SU-DHL-6 (cell line): ENCODE measurements around the gene RPL18A.

Experiments used
- H2AFZ ChIP-seq: fragments of 200-600 bp; sonication (generic); 2 replicates; pipeline ENCODE4 v1.6.1; 2014; ENCODE audit warnings: low read depth, mild to moderate bottlenecking, moderate library complexity, mixed read lengths, antibody characterized with exemption, low read length; ENCODE audit not compliant: severe bottlenecking
- H3F3A ChIP-seq: fragments of 200-600 bp; shearing (Covaris generic); 2 replicates; pipeline ENCODE4 v1.6.0; 2016; ENCODE audit warnings: antibody characterized with exemption, mild to moderate bottlenecking; ENCODE audit not compliant: insufficient read depth
- H3K27ac ChIP-seq: fragments of 200-600 bp; sonication (generic); 2 replicates; pipeline ENCODE4 v1.5.1; 2016; ENCODE audit warnings: low read depth, mild to moderate bottlenecking, low read length, moderate library complexity, mixed read lengths
- H3K27me3 ChIP-seq: fragments of 200-600 bp; sonication (generic), shearing (Covaris generic); 2 replicates; pipeline ENCODE4 v1.6.0; 2014; ENCODE audit warnings: mild to moderate bottlenecking, low read length
- H3K36me3 ChIP-seq: fragments of 200-600 bp; sonication (generic); 2 replicates; pipeline ENCODE4 v1.6.1; 2014; ENCODE audit warnings: mild to moderate bottlenecking, low read length, mixed read lengths
- H3K4me2 ChIP-seq: fragments of 300-600, 200-600 bp; shearing (Covaris generic), sonication (generic); 2 replicates; pipeline ENCODE4 v1.6.0; 2014; ENCODE audit warnings: low read length, low read depth, mild to moderate bottlenecking; ENCODE audit not compliant: poor library complexity, severe bottlenecking
- H3K4me3 ChIP-seq: fragments of 200-600 bp; sonication (generic); 2 replicates; pipeline ENCODE4 v1.5.1; 2014; ENCODE audit warnings: antibody characterized with exemption, low read length, mild to moderate bottlenecking, mixed read lengths; ENCODE audit not compliant: insufficient read depth, poor library complexity, severe bottlenecking
- H3K79me2 ChIP-seq: fragments of 200-600 bp; sonication (generic); 2 replicates; pipeline ENCODE4 v1.6.1; 2014; ENCODE audit warnings: mild to moderate bottlenecking, low read length, moderate library complexity; ENCODE audit not compliant: insufficient read depth
- H3K9ac ChIP-seq: fragments of 200-600 bp; sonication (generic); 2 replicates; pipeline ENCODE4 v1.7.0; 2014; ENCODE audit warnings: mild to moderate bottlenecking, low read length
- H3K9me2 ChIP-seq: fragments of 200-600 bp; sonication (generic); replicated peaks from 2 replicates; pipeline ENCODE4 v1.6.1; 2014; ENCODE audit warnings: low read length; ENCODE audit not compliant: insufficient read depth
- H3K9me3 ChIP-seq: fragments of 200-600 bp; sonication (generic); 2 replicates; pipeline ENCODE4 v1.6.1; 2014; ENCODE audit warnings: low read length, mixed read lengths; ENCODE audit not compliant: insufficient read depth
- H4K20me1 ChIP-seq: fragments of 200-600 bp; sonication (generic); 2 replicates; pipeline ENCODE4 v1.6.1; 2014; ENCODE audit warnings: low read depth, mild to moderate bottlenecking, antibody characterized with exemption, low read length, moderate library complexity, mixed read lengths
- CTCF ChIP-seq: fragments of 200-600 bp; sonication (generic); IDR thresholded peaks from one replicate; pipeline ENCODE4 v1.5.1; 2017; ENCODE audit warnings: antibody characterized with exemption, mild to moderate bottlenecking, low read length, moderate library complexity; ENCODE audit not compliant: insufficient read depth, poor library complexity, severe bottlenecking
- EZH2phosphoT487 ChIP-seq: fragments of 200-600 bp; sonication (generic), shearing (Covaris generic); conservative IDR thresholded peaks from 2 replicates; pipeline ENCODE4 v1.6.1; 2018; ENCODE audit warnings: mild to moderate bottlenecking, antibody characterized with exemption, low read length, moderate library complexity, mixed read lengths

Gene RPL18A

DNA sequence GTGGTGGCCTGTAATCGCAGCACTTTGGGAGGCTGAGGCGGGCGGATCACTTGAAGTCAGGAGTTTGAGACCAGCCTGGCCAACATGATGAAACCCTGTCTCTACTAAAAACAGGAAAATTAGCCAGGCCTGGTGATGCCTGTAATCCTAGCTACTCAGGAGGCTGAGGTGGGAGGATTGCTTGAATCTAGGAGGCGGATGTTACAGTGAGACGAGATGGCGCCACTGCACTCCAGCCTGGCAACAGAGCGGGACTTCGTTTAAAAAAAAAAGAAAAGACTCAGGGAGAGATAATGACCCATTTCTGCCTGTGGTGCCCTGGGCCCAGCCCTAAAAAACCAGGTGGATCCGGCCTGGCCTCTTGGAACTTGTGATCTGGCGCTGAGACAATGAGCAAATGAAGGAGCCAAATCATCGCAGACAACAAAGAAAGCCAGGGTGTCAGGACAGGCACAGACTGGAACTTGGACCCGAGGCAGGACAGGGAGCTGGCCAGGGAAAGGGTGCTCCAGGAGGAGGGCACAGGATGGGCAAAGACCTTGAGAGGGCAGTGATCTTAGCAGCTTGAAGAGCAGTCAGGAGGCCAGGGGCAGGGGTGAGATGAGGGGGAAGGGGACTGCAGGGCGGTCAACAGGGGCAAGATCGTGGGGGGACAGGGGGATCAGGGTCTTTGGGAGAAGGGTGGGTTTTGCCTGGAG lies 11.0 kb upstream of the RPL18A start:
- Histone ChIP-seq H3K79me2 (no peaks in the 10 kb centered on the region), H3K27ac (no peak overlapping the region)

GRCh38 chr19:17854061-17854460 lies 5.6 kb upstream of the RPL18A start:
- Histone ChIP-seq H3K4me2 (no peak overlapping the region), H3K9ac (no peak overlapping the region), H3F3A (no peaks in the 10 kb centered on the region), H3K27ac (no peak overlapping the region), H3K36me3 (no peaks in the 10 kb centered on the region), H3K27me3 (no peaks in the 10 kb centered on the region), H3K79me2 (no peaks in the 10 kb centered on the region), H2AFZ (no peak overlapping the region), H3K9me3 (no peaks in the 10 kb centered on the region), H4K20me1 (no peaks in the 10 kb centered on the region), H3K9me2 (no peaks in the 10 kb centered on the region), H3K4me3 (no peak overlapping the region)
- TF ChIP-seq CTCF: no peak
- TF ChIP-seq EZH2phosphoT487: no peak

More for the DNA sequence above, 11.0 kb upstream of the RPL18A start:
- Histone ChIP-seq H3K9me2 (no peaks in the 10 kb centered on the region), H3F3A (no peaks in the 10 kb centered on the region), H2AFZ (no peak overlapping the region), H3K4me2 (no peak overlapping the region), H3K36me3 (no peaks in the 10 kb centered on the region), H3K4me3 (no peak overlapping the region), H3K9ac (no peak overlapping the region), H3K9me3 (no peaks in the 10 kb centered on the region), H4K20me1 (no peaks in the 10 kb centered on the region), H3K27me3 (no peaks in the 10 kb centered on the region)
- TF ChIP-seq EZH2phosphoT487 (no peak), CTCF (no peak)

DNA sequence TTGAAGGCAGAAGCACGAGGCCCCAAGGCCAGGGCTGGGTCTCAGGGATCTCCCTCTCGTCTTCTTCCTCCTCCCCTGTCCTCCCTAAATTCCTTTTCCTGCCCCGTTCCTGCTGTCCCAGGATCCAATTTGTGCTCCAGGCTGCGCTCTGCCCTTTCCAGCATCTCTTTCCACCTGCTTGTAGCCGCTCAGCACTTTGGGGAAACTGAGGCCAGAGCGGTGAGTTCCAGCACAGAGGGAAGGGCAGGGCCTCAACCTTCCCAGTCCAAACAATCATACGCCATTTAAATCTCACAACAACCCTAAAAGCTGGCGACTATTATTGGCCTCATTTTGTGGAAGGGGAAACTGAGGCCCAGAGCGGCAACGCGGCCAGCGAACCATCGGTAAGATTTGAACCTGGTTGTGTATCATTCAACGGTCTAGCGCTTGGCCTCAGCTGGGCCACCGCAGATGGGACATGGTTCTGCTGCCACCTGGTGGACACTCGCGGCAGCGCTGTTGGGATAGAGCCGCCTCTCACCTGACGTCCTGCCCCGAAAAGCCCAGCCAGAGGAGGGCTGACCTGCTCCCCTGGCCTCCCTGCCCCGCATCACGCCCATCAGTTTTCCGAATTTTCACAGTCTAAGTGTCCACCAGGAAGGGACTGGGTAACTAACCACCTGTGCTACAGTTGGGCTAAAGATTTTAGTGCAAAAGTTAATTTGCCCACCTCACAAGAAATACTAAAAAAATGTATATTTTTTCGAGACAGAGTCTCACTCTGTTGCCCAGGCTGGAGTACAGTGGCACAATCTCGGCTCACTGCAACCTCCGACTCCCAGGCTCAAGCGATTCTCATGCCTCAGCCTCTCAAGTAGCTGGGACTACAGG lies 4.2 kb upstream of the RPL18A start:
- H4K20me1 ChIP-seq: no peaks in the 10 kb centered on the region; the same call in 1 of the 2 replicates
- H3K9ac ChIP-seq: peak overlapping the region; percentile 10; the same call in 1 of the 2 replicates
- H3K27me3 ChIP-seq: no peaks in the 10 kb centered on the region
- peaks cover 6% of the 10 kb centered on the region for H3K79me2 ChIP-seq
- no peaks in the 10 kb centered on the region for H3K9me2 ChIP-seq
- H3K36me3 ChIP-seq: peaks cover 4% of the 10 kb centered on the region; the same call in 1 of the 2 replicates
- peaks cover 6% of the 10 kb centered on the region for H3F3A ChIP-seq
- no peak overlapping the region for H3K4me2 ChIP-seq
- peak; percentile 77 for TF ChIP-seq CTCF
- no peak for TF ChIP-seq EZH2phosphoT487
- no peaks in the 10 kb centered on the region for H3K9me3 ChIP-seq
- no peak overlapping the region for H2AFZ ChIP-seq
- no peak overlapping the region for H3K4me3 ChIP-seq
- no peak overlapping the region for H3K27ac ChIP-seq
